GM10266 (cell line): Measurements from ENCODE around the gene IMPG2.
"Not testable (repeated sequence)": the region's sequence is repeated elsewhere in the genome, so short reads cannot be mapped to it uniquely, and the experiment has no call there.

Experiments
- DNase-seq: peaks from one replicate; pipeline ENCODE4 v3.0.0; 2012; ENCODE audit errors: extremely low spot score
- TF ChIP-seq, protein P1 (sequence below): IDR thresholded peaks from 2 replicates; pipeline ENCODE4 v1.5.1; 2012; ENCODE audit warnings: mild to moderate bottlenecking, low read depth; ENCODE audit not compliant: control insufficient read depth, insufficient read depth; ENCODE audit errors: missing control alignments

IMPG2 gene

DNA sequence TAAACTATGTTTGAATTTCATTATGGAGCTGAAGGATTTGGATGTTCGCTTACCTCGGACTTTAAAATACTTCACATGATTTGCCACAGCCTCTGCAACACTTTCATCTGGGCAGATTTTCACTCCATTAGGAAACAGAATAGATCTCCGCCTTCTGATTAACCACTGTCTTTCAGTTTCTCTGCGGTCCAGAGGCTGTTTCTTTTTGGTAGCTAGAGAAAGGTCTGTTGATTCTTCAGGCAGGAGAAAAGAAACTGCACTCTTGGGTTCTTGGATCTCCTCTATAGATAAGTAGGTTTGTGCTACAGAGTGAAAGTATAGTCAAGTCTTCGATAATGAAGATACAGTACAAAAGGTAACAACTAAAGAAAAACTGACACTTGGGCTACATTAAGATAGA, 844 bp downstream of the IMPG2 start:
- TF ChIP-seq, protein P1, sequence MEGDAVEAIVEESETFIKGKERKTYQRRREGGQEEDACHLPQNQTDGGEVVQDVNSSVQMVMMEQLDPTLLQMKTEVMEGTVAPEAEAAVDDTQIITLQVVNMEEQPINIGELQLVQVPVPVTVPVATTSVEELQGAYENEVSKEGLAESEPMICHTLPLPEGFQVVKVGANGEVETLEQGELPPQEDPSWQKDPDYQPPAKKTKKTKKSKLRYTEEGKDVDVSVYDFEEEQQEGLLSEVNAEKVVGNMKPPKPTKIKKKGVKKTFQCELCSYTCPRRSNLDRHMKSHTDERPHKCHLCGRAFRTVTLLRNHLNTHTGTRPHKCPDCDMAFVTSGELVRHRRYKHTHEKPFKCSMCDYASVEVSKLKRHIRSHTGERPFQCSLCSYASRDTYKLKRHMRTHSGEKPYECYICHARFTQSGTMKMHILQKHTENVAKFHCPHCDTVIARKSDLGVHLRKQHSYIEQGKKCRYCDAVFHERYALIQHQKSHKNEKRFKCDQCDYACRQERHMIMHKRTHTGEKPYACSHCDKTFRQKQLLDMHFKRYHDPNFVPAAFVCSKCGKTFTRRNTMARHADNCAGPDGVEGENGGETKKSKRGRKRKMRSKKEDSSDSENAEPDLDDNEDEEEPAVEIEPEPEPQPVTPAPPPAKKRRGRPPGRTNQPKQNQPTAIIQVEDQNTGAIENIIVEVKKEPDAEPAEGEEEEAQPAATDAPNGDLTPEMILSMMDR, result no peak
- DNase-seq, result no peak

DNA sequence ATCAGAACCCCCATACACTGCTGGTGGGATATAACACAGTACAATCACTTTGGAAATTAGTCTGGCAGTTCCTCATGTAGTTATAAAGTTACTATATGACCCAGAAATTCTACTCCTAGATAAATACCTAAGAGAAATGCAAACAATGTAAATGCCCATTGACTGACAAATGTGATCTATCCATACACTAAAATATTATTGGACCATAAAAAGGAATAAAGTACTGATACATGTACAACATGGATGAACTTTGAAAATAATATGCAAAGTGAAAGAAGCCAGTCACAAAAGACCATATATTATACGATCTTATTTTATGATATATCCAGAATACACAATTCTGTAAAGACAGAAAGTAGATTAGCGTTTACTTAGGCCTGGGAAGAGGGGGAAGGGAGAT, 7.8 kb downstream of the IMPG2 start:
- TF ChIP-seq, protein P1, result no peak
- DNase-seq, result no peak

DNA sequence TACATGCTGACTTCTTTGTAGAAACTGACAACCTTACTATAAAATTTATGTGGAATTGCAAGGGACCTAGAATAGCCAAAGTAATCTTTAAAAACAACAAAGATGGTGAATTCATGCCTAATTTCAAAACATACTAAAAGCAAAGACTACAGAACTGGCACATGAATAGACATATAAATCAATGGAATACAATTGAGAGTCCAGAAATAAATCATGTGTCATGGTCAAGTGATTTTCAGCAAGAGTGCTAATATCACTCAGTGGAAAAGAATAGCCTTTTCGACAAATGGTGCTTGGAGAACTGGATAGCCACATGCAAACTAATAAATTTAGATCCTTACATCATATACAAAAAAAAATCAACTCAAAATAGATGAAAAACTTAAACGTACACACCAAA, 8.7 kb downstream of the IMPG2 start:
- TF ChIP-seq, protein P1, result no peak
- no peak for DNase-seq

DNA sequence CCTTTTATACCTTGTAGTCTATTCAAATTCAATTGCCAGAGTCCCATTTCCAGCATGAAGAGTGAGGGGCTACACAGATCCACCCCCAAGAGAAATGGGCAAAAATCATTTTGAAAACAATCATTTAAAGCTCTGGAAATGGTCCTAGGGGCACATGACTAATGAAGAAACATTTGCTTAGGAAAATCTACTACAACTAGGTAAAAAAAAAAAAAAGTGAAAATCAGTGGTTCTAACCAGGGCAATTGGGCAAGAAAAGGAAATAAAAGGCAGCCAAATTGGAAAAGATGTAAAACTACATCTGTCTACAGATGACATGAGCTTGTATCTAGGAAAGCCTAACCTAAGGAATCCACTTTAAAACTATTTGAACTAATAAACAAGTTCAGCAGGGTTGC, 9.4 kb downstream of the IMPG2 start:
- DNase-seq, result no peak
- TF ChIP-seq, protein P1, result no peak

DNA sequence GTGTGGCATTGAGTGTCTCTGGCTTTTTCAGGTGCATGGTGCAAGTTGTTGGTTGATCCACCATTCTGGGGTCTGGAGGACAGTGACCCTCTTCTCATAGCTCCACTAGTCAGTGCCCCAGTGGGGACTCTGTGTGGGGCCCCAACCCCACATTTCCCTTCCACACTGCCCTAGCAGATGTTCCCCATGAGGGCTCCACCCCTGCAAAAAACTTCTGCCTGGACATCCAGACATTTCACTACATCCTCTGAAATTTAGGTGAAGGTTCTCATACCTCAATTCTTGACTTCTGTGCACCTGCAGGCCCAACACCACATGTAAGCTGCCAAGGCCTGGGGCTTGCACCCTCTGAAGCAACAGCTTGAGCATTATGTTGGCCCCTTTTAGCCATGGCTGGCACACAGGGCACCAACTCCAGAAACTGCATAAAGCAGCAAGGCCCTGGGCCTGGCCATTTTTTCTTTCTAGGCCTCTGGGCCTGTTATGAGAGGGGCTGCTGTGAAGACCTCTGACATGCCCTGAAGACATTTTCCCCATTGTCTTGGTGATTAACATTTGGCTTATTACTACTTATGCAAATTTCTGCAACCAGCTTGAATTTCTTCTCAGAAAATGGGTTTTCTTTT, 12.1 kb downstream of the IMPG2 start:
- DNase-seq, result not testable (repeated sequence)

DNA sequence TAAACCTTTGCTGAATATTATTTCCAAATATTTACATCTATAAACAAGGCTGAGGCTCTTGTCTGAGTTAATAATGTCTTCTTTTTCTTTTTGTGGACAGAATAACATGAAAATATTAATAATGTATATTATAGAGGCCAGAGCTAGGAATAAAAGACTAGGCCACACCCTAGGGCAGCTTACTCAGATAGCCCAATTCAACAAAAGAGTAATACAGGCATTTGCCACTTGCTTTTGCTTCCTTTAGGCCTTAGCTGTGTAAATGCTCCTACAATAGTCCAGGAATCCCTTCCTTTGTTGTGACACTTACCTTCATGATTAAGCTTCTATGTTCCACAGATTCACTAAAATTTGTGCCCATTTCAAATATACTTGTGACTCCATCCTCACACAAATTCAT, 16.5 kb downstream of the IMPG2 start:
- no peak for DNase-seq
- TF ChIP-seq, protein P1, result no peak

DNA sequence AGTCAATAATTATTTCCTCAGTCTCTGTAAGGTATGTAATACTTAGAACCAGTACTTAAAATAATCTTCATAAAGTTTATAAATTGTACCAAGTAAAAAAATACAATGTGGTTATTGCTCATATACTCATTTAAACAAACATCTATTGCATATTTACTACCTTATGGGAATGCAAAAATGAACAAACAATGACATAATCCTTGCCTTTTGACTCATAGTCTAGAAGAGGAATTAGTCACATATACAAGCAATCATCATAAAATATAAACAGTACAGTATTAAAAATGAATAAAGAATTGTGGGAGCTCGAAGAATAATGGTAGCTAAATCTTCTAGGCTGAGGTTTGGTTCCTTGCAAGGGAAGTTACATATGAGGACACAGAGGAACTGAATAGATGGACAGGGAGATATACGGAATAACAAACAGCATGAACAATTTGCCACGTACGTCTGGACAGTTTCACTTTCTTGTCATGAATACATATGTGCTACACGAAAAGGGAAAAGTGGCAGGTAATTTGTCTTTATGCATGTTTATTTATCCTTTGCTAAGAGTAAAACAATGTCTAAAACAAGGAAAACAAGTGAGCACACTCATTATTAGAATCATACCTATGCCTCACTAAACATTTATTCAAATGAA, 17.2 kb downstream of the IMPG2 start:
- no peak for DNase-seq
- TF ChIP-seq, protein P1, result no peak
